Activated T-cell treated with anti-CD3 and anti-CD28 coated beads, Interleukin-2, amount 50 U/mL, for 4 hours (primary cell): ENCODE data around the gene KRT28. TPM values are rescaled to one million over a fixed set of nuclear protein-coding genes. Genes with fewer than 3 reads are reported as not detected.
"Not testable (repeated sequence)": the region's sequence is repeated elsewhere in the genome, so short reads cannot be mapped to it uniquely, and the experiment has no call there.

ENCODE experiments used
- ATAC-seq, 2 donors: fragments of 200-7000 bp; cut with Tn5 transposase; one replicate each; pipeline ENCODE4 v1.10.0; 2021
- DNase-seq: peaks from one replicate; pipeline ENCODE4 v3.0.0-alpha.2; 2020
- H3K27me3 Mint-ChIP-seq: one replicate; pipeline ENCODE4 v1.8.0; 2021; ENCODE audit warnings: low read depth, mixed read lengths
- H3K36me3 Mint-ChIP-seq: one replicate; pipeline ENCODE4 v1.8.0; 2022; ENCODE audit warnings: mixed read lengths; ENCODE audit not compliant: insufficient read depth
- H3K4me1 Mint-ChIP-seq: one replicate; pipeline ENCODE4 v1.8.0; 2021; ENCODE audit warnings: low read depth, mixed read lengths
- H3K4me3 Mint-ChIP-seq: one replicate; pipeline ENCODE4 v1.8.0; 2021; ENCODE audit warnings: mild to moderate bottlenecking, moderate library complexity, mixed read lengths
- H3K9me3 Mint-ChIP-seq: one replicate; pipeline ENCODE4 v1.8.0; 2021; ENCODE audit warnings: mixed read lengths
- total RNA-seq, 3 donors: library from RNA; stranded (reverse); gene quantifications; one replicate each; pipeline ENCODE4 v1.2.1, GENCODE V29; 2021

KRT28 gene
- total RNA-seq, 3 donors from 2014 or later, result not detected

DNA sequence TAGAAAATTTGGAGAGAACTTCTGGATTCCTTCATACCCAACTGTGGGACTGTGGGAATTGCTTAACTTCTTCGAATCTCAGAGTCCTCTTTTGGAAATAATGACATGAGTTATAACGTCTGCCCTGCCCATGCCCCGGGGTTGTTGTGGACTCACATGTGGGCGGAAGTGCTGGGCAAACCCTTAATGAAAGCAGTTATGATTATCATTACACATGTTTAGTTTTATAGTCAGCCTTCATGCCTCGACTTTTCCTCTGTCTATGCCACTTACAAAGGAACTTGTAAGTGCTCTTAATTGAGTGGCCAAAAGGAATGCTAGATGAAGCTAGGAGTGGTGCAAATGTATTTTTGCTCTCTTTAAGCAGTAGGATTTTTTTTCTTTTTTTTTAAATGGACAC, 21.3 kb downstream of the KRT28 start:
- ATAC-seq (no peak), DNase-seq (no peak)
- Mint-ChIP-seq H3K4me3 (no peak overlapping the region), H3K9me3 (no peaks in the 10 kb centered on the region), H3K27me3 (peaks cover 67% of the 10 kb centered on the region), H3K36me3 (no peaks in the 10 kb centered on the region), H3K4me1 (peaks cover 4% of the 10 kb centered on the region)

GRCh38 chr17:40777971-40778370, 21.8 kb downstream of the KRT28 start:
- Mint-ChIP-seq H3K4me1 (peaks cover 4% of the 10 kb centered on the region), H3K36me3 (no peaks in the 10 kb centered on the region), H3K4me3 (no peak overlapping the region), H3K27me3 (peaks cover 64% of the 10 kb centered on the region), H3K9me3 (no peaks in the 10 kb centered on the region)
- ATAC-seq, result no peak
- no peak for DNase-seq

DNA sequence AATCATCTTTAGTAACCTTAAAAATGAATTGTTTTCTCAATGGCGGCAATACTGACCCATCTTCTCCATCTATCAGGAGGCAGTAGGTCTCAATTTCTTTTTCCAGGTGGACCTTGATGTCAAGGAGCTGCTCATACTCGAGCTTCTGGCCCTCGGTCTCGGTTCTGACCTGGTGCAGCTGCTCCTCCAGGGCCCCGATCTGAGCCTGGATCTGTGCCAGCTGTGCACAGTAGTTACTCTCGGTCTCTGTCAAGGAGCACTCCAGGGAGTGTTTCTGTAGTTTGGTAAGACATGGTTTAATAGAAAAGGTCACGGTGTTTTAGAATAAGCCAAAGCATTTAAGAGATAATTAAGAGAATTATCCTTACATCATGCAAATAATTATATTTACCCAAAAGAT, 22.3 kb downstream of the KRT28 start:
- H3K4me1 Mint-ChIP-seq, result peaks cover 4% of the 10 kb centered on the region
- DNase-seq (no peak), ATAC-seq (no peak)
- H3K4me3 Mint-ChIP-seq, result no peak overlapping the region
- peaks cover 68% of the 10 kb centered on the region for H3K27me3 Mint-ChIP-seq
- no peaks in the 10 kb centered on the region for H3K36me3 Mint-ChIP-seq
- H3K9me3 Mint-ChIP-seq, result no peaks in the 10 kb centered on the region

- Mint-ChIP-seq H3K4me3 (no peak overlapping the region), H3K27me3 (peaks cover 70% of the 10 kb centered on the region), H3K36me3 (no peaks in the 10 kb centered on the region), H3K9me3 (no peaks in the 10 kb centered on the region), H3K4me1 (peaks cover 4% of the 10 kb centered on the region)
- ATAC-seq (no peak), DNase-seq (no peak)
These were observed 23.8 kb downstream of the KRT28 start for GRCh38 chr17:40775945-40776344.

GRCh38 chr17:40772101-40772500, 27.7 kb downstream of the KRT28 start, which contains the start of gene KRT26:
Gene KRT26, minus strand, starts transcription at chr17:40772201. Its CDS starts 88 bp downstream, at chr17:40772113.
- H3K4me1 Mint-ChIP-seq, result no peaks in the 10 kb centered on the region
- DNase-seq (no peak), ATAC-seq (no peak)
- peaks cover 49% of the 10 kb centered on the region for H3K27me3 Mint-ChIP-seq
- no peak within 1 kb of the TSS for H3K4me3 Mint-ChIP-seq
- H3K9me3 Mint-ChIP-seq, result no peaks in the 10 kb centered on the region
- H3K36me3 Mint-ChIP-seq, result no peaks in the 10 kb centered on the region

DNA sequence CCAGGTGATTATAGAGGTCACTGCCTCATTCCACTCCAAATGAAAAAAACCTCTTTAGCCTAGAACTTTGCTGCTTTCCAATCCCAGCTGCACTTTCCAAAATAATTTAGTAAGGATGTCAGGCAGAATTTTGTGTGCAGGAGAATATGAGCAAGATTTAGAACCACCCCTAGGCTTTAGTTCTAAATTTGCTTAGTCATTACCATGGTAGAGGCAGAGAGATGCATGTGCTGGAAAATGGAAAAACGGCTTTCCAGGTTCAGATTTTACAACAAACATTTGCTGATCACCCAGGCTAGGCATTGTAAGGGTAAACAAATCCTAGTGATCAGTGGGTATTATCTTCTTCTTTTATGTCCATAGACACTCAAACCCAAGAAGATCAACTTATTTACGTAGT, 34.1 kb downstream of the KRT28 start:
- no peak overlapping the region for H3K4me3 Mint-ChIP-seq
- ATAC-seq, result no peak
- no peaks in the 10 kb centered on the region for H3K4me1 Mint-ChIP-seq
- H3K9me3 Mint-ChIP-seq, result peaks cover 15% of the 10 kb centered on the region
- H3K36me3 Mint-ChIP-seq, result no peaks in the 10 kb centered on the region
- no peak for DNase-seq
- peaks cover 34% of the 10 kb centered on the region for H3K27me3 Mint-ChIP-seq

DNA sequence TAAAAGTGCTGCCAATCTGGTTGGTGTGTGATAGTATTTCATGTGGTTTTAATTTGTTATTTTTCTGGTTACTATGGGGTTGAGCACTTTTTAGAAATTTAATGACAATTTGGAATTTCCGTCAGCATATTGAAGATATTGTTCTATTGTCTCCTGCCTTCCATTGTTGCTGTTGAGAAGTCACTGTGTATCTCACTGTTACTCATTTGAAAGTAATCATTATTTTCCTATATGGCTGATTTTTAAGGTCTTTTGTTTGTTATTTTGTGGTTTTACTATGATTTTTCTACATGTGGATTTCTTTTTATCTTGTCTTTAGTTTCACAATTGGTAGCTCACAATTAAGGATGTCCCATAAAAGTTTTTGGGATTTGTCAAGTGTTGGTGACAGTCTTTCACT, 36.0 kb downstream of the KRT28 start:
- H3K27me3 Mint-ChIP-seq, result peaks cover 33% of the 10 kb centered on the region

GRCh38 chr17:40760105-40761016, 39.4 kb downstream of the KRT28 start:
- H3K9me3 Mint-ChIP-seq, result peaks cover 40% of the 10 kb centered on the region
- ATAC-seq (no peak), DNase-seq (no peak)
- H3K4me3 Mint-ChIP-seq, result no peak overlapping the region
- peaks cover 6% of the 10 kb centered on the region for H3K36me3 Mint-ChIP-seq
- peaks cover 29% of the 10 kb centered on the region for H3K27me3 Mint-ChIP-seq
- H3K4me1 Mint-ChIP-seq, result no peaks in the 10 kb centered on the region

More for the DNA sequence above, 36.0 kb downstream of the KRT28 start:
- DNase-seq (no peak), ATAC-seq (no peak)
- H3K9me3 Mint-ChIP-seq, result peaks cover 29% of the 10 kb centered on the region
- H3K4me3 Mint-ChIP-seq, result no peak overlapping the region
- H3K4me1 Mint-ChIP-seq, result no peaks in the 10 kb centered on the region
- H3K36me3 Mint-ChIP-seq, result peaks cover 5% of the 10 kb centered on the region

DNA sequence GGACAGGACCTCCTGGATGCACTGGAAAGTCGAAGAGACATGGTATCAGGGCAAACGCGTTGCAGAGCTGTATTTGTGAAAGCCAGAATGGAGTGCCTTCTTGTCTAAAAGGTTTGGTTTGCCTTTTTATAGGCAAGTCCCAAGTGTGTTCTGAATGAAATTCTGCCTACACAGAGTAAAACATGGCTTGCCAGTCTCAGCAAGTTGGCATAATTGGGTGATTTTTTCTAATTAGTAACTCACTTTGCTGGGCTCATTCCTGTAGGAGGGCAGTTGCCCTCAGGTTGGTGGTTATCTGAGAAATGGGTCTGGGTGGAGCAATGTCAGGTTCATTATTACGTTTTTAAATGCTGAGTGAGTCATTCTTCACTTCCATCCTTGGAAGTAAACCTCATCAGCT, 44.5 kb downstream of the KRT28 start, which contains the start of gene KRT25:
TSS of gene KRT25 (minus strand) at position 101 of the 400 bp plus-strand sequence. CDS start at position 41, 60 bp downstream.
- no peak for DNase-seq
- H3K27me3 Mint-ChIP-seq, result peaks cover 39% of the 10 kb centered on the region
- H3K9me3 Mint-ChIP-seq, result peaks cover 21% of the 10 kb centered on the region
- ATAC-seq, result no peak
- no peak within 1 kb of the TSS for H3K4me3 Mint-ChIP-seq
- no peaks in the 10 kb centered on the region for H3K4me1 Mint-ChIP-seq
- H3K36me3 Mint-ChIP-seq, result peaks cover 6% of the 10 kb centered on the region

GRCh38 chr17:40753804-40754203, 46.0 kb downstream of the KRT28 start:
- Mint-ChIP-seq H3K4me1 (no peaks in the 10 kb centered on the region), H3K4me3 (no peak overlapping the region), H3K27me3 (peaks cover 42% of the 10 kb centered on the region), H3K36me3 (peaks cover 2% of the 10 kb centered on the region), H3K9me3 (peaks cover 12% of the 10 kb centered on the region)
- ATAC-seq, result no peak
- no peak for DNase-seq

- peaks cover 52% of the 10 kb centered on the region for H3K27me3 Mint-ChIP-seq
- DNase-seq, result no peak
- no peak for ATAC-seq
- H3K4me1 Mint-ChIP-seq, result no peaks in the 10 kb centered on the region
- no peaks in the 10 kb centered on the region for H3K36me3 Mint-ChIP-seq
- H3K4me3 Mint-ChIP-seq, result no peak overlapping the region
- H3K9me3 Mint-ChIP-seq, result peaks cover 4% of the 10 kb centered on the region
These were observed 48.7 kb downstream of the KRT28 start for GRCh38 chr17:40751065-40751464.

DNA sequence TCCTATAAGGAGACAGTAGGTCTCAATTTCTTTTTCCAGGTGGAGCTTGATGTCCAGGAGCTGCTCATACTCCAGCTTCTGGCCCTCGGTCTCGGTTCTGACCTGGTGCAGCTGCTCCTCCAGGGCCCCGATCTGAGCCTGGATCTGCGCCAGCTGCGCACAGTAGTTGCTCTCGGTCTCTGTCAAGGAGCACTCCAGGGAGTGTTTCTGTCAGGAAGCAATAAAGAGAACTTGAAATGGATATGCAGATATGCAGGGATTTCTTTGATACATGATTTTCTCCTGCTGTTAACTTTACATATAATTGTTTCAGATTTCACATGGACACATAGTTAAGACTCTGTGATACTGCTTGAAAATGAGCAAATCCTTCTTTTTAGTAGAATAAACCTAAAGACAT, 49.4 kb downstream of the KRT28 start:
- peaks cover 49% of the 10 kb centered on the region for H3K27me3 Mint-ChIP-seq
- ATAC-seq, result no peak

DNA sequence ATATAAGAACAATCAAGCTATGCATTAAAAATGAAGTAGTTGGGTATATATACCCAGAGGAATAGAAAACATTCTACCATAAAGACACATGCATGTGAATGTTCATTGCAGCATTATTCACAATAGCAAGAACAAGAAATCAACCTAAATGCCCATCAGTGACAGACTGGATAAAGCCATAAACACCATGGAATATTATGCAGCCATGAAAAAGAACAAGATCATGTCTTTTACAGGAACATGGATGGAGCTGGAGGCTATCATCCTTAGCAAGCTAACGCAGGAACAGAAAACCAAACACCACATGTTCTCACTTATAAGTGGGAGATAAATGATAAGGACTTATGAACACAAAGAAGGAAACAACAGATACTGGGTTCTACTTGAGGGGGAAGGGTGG, 51.1 kb downstream of the KRT28 start:
- not testable (repeated sequence) for H3K36me3 Mint-ChIP-seq, ATAC-seq, H3K4me1 Mint-ChIP-seq, H3K9me3 Mint-ChIP-seq, DNase-seq, H3K4me3 Mint-ChIP-seq
- H3K27me3 Mint-ChIP-seq, result peaks cover 52% of the 10 kb centered on the region

More for the DNA sequence above, 49.4 kb downstream of the KRT28 start:
- H3K4me3 Mint-ChIP-seq, result no peak overlapping the region
- no peaks in the 10 kb centered on the region for H3K36me3 Mint-ChIP-seq
- no peak for DNase-seq
- H3K9me3 Mint-ChIP-seq, result peaks cover 4% of the 10 kb centered on the region
- no peaks in the 10 kb centered on the region for H3K4me1 Mint-ChIP-seq
